Liver (tissue), 9 donors: ENCODE data around the gene SIKE1. TPM values are rescaled to one million over a fixed set of nuclear protein-coding genes. Genes with fewer than 3 reads are reported as not detected.

ENCODE experiments used
- DNase-seq: peaks from one replicate; pipeline ENCODE4 v3.0.0-alpha.2; 2017; ENCODE audit warnings: low spot score
- H3K27ac ChIP-seq, 2 donors: one replicate each; pipeline ENCODE4 v1.7.0; 2013; ENCODE audit warnings: inconsistent platforms in 2 of 2, low read length in 2 of 2, control low read depth in 1 of 2, low read depth in 1 of 2, mild to moderate bottlenecking in 1 of 2
- H3K27me3 ChIP-seq, 4 donors: one replicate each; pipeline versions ENCODE4 v1.6.1 to v1.7.0; 2013; ENCODE audit warnings: low read length in 3 of 4, inconsistent platforms in 1 of 4, mild to moderate bottlenecking in 1 of 4, moderate library complexity in 1 of 4; ENCODE audit not compliant: control insufficient read depth in 4 of 4, insufficient read depth in 4 of 4
- H3K36me3 ChIP-seq, 4 donors: one replicate each; pipeline versions ENCODE4 v1.6.1 to v1.7.0; 2013; ENCODE audit warnings: low read length in 3 of 4, mild to moderate bottlenecking in 3 of 4, low read depth in 1 of 4, moderate library complexity in 1 of 4; ENCODE audit not compliant: control insufficient read depth in 4 of 4, insufficient read depth in 3 of 4
- H3K4me1 ChIP-seq, 4 donors: one replicate each; pipeline versions ENCODE4 v1.6.1 to v1.7.0; 2013; ENCODE audit warnings: low read length in 3 of 4, mild to moderate bottlenecking in 3 of 4, moderate library complexity in 1 of 4; ENCODE audit not compliant: control insufficient read depth in 4 of 4, insufficient read depth in 4 of 4
- H3K4me3 ChIP-seq, 3 donors: one replicate each; pipeline versions ENCODE4 v1.6.1 to v1.7.0; 2013; ENCODE audit warnings: low read length in 3 of 3, control low read depth in 1 of 3, low read depth in 1 of 3, mild to moderate bottlenecking in 1 of 3
- H3K9ac ChIP-seq, 2 donors: one replicate each; pipeline ENCODE4 v1.7.0; 2013; ENCODE audit warnings: low read length in 2 of 2, mild to moderate bottlenecking in 2 of 2, moderate library complexity in 2 of 2, control low read depth in 1 of 2, low read depth in 1 of 2
- H3K9me3 ChIP-seq, 4 donors: one replicate each; pipeline versions ENCODE4 v1.6.1 to v1.7.0; 2013; ENCODE audit warnings: low read length in 3 of 4; ENCODE audit not compliant: control insufficient read depth in 4 of 4
- CTCF ChIP-seq: fragments of 150-350 bp; IDR thresholded peaks from 2 replicates; pipeline ENCODE4 v1.5.1; 2017; ENCODE audit warnings: improper control_type of control experiment, low read depth, low read length; ENCODE audit not compliant: missing input control
- EGR1 ChIP-seq, 2 donors: IDR thresholded peaks; 2 replicates each; pipeline ENCODE4 v1.6.1; 2016 to 2018; ENCODE audit warnings: antibody characterized with exemption in 2 of 2, low read depth in 2 of 2
- FOXA2 ChIP-seq: IDR thresholded peaks from 2 replicates; pipeline ENCODE4 v1.6.1; 2016; ENCODE audit warnings: antibody characterized with exemption
- GABPA ChIP-seq, 2 donors: IDR thresholded peaks in 1 of 2; conservative IDR thresholded peaks in 1 of 2; 2 replicates each; pipeline ENCODE4 v1.6.1; 2016; ENCODE audit warnings: antibody characterized with exemption in 2 of 2, mild to moderate bottlenecking in 1 of 2, moderate library complexity in 1 of 2
- HNF4A ChIP-seq, 2 donors: conservative IDR thresholded peaks; 2 replicates each; pipeline ENCODE4 v1.6.1; 2016; ENCODE audit warnings: antibody characterized with exemption in 2 of 2, mild to moderate bottlenecking in 2 of 2
- HNF4G ChIP-seq: IDR thresholded peaks from 2 replicates; pipeline ENCODE4 v1.6.1; 2016; ENCODE audit warnings: antibody characterized with exemption
- JUND ChIP-seq, 2 donors: IDR thresholded peaks; 2 replicates each; pipeline ENCODE4 v1.6.1; 2016; ENCODE audit warnings: antibody characterized with exemption in 2 of 2
- MAX ChIP-seq: IDR thresholded peaks from 2 replicates; pipeline ENCODE4 v1.6.1; 2016; ENCODE audit warnings: antibody characterized with exemption
- NR2F2 ChIP-seq: IDR thresholded peaks from 2 replicates; pipeline ENCODE4 v1.6.1; 2016; ENCODE audit warnings: antibody characterized with exemption
- RAD21 ChIP-seq, 2 donors: IDR thresholded peaks; 2 replicates each; pipeline ENCODE4 v1.6.1; 2016; ENCODE audit warnings: antibody characterized with exemption in 2 of 2, mild to moderate bottlenecking in 2 of 2
- RXRA ChIP-seq, 2 donors: IDR thresholded peaks; 2 replicates each; pipeline ENCODE4 v1.6.1; 2017 to 2018; ENCODE audit warnings: antibody characterized with exemption in 2 of 2, mild to moderate bottlenecking in 1 of 2
- WGBS: extraction: QIAGEN DNeasy Blood & Tissue Kit; methylation state at CpG from one replicate; pipeline ENCODE4 v1.1.7; 2013; 5-methylcytosine and 5-hydroxymethylcytosine counted together
- polyA plus RNA-seq, 2 donors: library from polyadenylated mRNA; stranded (reverse) in 1 of 2; unstranded in 1 of 2; fragments of 200-250 nt in 1 of 2; fragments of >200 nt in 1 of 2; fragmentation: Nextera tagmentation in 1 of 2; extraction: Ambion mirVana in 1 of 2; gene quantifications; one replicate each; pipeline versions ENCODE4 v1.2.1 to v1.2.3, GENCODE V29; 2013 to 2015
- total RNA-seq, 2 donors: library from RNA; depleted of rRNA; stranded (reverse); fragments of >200 nt; gene quantifications; one replicate each; pipeline ENCODE4 v1.2.3, GENCODE V29; 2014
- TF ChIP-seq, protein P1 (sequence below): IDR thresholded peaks from 2 replicates; pipeline ENCODE4 v1.6.1; 2016; ENCODE audit warnings: antibody characterized with exemption
- TF ChIP-seq, protein P2 (sequence below): IDR thresholded peaks from 2 replicates; pipeline ENCODE4 v1.6.1; 2016; ENCODE audit warnings: antibody characterized with exemption
- donor health status: healthy.
- donor health status: healthy.
- donor health status: healthy.
- donor health status: healthy.
- donor health status: healthy.

Gene SIKE1
- total and polyA plus RNA-seq, 4 donors, result 12.0 to 40.4 (median 22.6) TPM

DNA sequence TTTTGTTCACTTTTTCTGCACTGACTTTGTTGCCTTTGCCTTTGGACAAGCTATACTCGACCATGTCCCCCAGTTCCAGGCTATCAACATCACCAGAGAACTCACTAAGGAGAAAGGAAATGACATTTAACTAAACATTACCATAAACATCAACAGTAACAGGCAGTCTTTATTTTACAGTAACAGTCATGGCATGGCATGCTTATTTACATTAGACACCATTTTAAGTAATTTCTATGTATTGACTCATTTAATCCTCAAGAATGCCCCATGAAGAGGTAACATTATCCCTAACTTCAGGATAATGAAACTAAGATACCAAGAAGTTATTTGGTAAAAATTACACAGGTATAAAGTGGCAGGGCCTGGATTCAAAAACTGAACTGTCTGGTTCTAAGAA, 55.3 kb downstream of the SIKE1 start:
- DNase-seq, result no peak
- Histone ChIP-seq H3K27me3 (no peaks in the 10 kb centered on the region), H3K27ac (no peak overlapping the region), H3K36me3 (peaks cover 17 to 64% (median 51%) of the 10 kb centered on the region in 4 donors), H3K4me1 (peaks cover 9 to 32% (median 29%) of the 10 kb centered on the region in 4 donors), H3K4me3 (no peak overlapping the region), H3K9ac (no peak overlapping the region), H3K9me3 (no peaks in the 10 kb centered on the region)
- 90% methylated on average over 1 of the region's 1 CpG for WGBS
- TF ChIP-seq FOXA2 (no peak), CTCF (no peak), GABPA (IDR thresholded peaks at IDR 0.05 in 1 of 2, conservative IDR thresholded peaks at IDR 0.05 in 1 of 2) (no peak), NR2F2 (no peak), JUND (IDR thresholded peaks at IDR 0.05) (no peak), EGR1 (IDR thresholded peaks at IDR 0.05; ENCODE audit: low read depth in 2 of 2) (no peak), RXRA (IDR thresholded peaks at IDR 0.05) (no peak), HNF4G (no peak), HNF4A (conservative IDR thresholded peaks at IDR 0.05) (no peak), MAX (no peak), RAD21 (IDR thresholded peaks at IDR 0.05) (no peak)
- TF ChIP-seq, protein P1, sequence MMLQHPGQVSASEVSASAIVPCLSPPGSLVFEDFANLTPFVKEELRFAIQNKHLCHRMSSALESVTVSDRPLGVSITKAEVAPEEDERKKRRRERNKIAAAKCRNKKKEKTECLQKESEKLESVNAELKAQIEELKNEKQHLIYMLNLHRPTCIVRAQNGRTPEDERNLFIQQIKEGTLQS, result no peak
- TF ChIP-seq, protein P2, sequence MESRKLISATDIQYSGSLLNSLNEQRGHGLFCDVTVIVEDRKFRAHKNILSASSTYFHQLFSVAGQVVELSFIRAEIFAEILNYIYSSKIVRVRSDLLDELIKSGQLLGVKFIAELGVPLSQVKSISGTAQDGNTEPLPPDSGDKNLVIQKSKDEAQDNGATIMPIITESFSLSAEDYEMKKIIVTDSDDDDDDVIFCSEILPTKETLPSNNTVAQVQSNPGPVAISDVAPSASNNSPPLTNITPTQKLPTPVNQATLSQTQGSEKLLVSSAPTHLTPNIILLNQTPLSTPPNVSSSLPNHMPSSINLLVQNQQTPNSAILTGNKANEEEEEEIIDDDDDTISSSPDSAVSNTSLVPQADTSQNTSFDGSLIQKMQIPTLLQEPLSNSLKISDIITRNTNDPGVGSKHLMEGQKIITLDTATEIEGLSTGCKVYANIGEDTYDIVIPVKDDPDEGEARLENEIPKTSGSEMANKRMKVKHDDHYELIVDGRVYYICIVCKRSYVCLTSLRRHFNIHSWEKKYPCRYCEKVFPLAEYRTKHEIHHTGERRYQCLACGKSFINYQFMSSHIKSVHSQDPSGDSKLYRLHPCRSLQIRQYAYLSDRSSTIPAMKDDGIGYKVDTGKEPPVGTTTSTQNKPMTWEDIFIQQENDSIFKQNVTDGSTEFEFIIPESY, result no peak

GRCh38 chr1:114723915-114724314, 56.6 kb downstream of the SIKE1 start:
- H3K9ac ChIP-seq, result no peak overlapping the region
- H3K4me3 ChIP-seq, result no peak overlapping the region
- 95% methylated on average over 1 of the region's 1 CpG for WGBS
- no peak for DNase-seq
- TF ChIP-seq RAD21 (IDR thresholded peaks at IDR 0.05), result no peak
- no peak for TF ChIP-seq MAX
- no peak for TF ChIP-seq HNF4A (conservative IDR thresholded peaks at IDR 0.05)
- TF ChIP-seq, protein P2, result no peak
- H3K36me3 ChIP-seq, result peaks cover 18 to 73% (median 55%) of the 10 kb centered on the region in 4 donors
- H3K27me3 ChIP-seq, result no peaks in the 10 kb centered on the region
- peaks cover 9 to 39% (median 32%) of the 10 kb centered on the region in 4 donors for H3K4me1 ChIP-seq
- no peak overlapping the region for H3K27ac ChIP-seq
- H3K9me3 ChIP-seq, result no peaks in the 10 kb centered on the region
